K562 (cell line): Measurements from ENCODE around the gene TAF8. TPM values are rescaled to one million over a fixed set of nuclear protein-coding genes. Genes with fewer than 3 reads are reported as not detected.

Experiments
- ATF3 ChIP-seq, 2 experiments: fragments of 450-650 bp in 1 of 2; sonication (generic) in 1 of 2; formaldehyde crosslinking in 1 of 2; IDR thresholded peaks in 1 of 2; conservative IDR thresholded peaks in 1 of 2; 2 replicates each; pipeline versions ENCODE4 v1.6.1 to v1.8.1; 2016 to 2023; ENCODE audit warnings: mild to moderate bottlenecking in 2 of 2, moderate library complexity in 2 of 2, inconsistent platforms in 1 of 2, missing genetic modification reagents in 1 of 2
- BCL6 ChIP-seq: fragments of 250-450 bp; sonication (Bioruptor Pico); IDR thresholded peaks from 2 replicates; pipeline ENCODE4 v1.4.0; 2020
- C11orf30 ChIP-seq: fragments of 450-650 bp; IDR thresholded peaks from 2 replicates; pipeline ENCODE4 v1.6.1; 2016; ENCODE audit warnings: low read depth, mild to moderate bottlenecking
- CC2D1A ChIP-seq: fragments of 450-650 bp; IDR thresholded peaks from 2 replicates; pipeline ENCODE4 v1.6.1; 2017; ENCODE audit warnings: mild to moderate bottlenecking
- DDX20 ChIP-seq: fragments of 450-650 bp; IDR thresholded peaks from 2 replicates; pipeline ENCODE4 v1.6.1; 2016; ENCODE audit warnings: missing genetic modification characterization, low read depth, mild to moderate bottlenecking, missing compliant biosample characterization, moderate library complexity
- DEAF1 ChIP-seq: fragments of 450-650 bp; formaldehyde crosslinking; IDR thresholded peaks from 2 replicates; pipeline ENCODE4 v1.4.0; 2020; ENCODE audit warnings: mild to moderate bottlenecking, moderate library complexity
- E2F6 ChIP-seq, 2 experiments: IDR thresholded peaks; 2 replicates each; pipeline ENCODE4 v1.6.1; 2011; ENCODE audit warnings: borderline replicate concordance in 1 of 2, control low read depth in 1 of 2, low read depth in 1 of 2, low read length in 1 of 2, mild to moderate bottlenecking in 1 of 2, mixed read lengths in 1 of 2, moderate library complexity in 1 of 2; ENCODE audit not compliant: insufficient read depth in 1 of 2, insufficient read length in 1 of 2, poor library complexity in 1 of 2, severe bottlenecking in 1 of 2; ENCODE audit errors: extremely low read depth in 1 of 2
- EP300 ChIP-seq: IDR thresholded peaks from 2 replicates; pipeline ENCODE4 v1.6.1; 2012; ENCODE audit warnings: low read length, improper control_type of control experiment
- FOXK2 ChIP-seq, 2 experiments: fragments of 450-650 bp; IDR thresholded peaks in 1 of 2; conservative IDR thresholded peaks in 1 of 2; 2 replicates each; pipeline ENCODE4 v1.6.1; 2016; ENCODE audit warnings: low read depth in 2 of 2, mild to moderate bottlenecking in 1 of 2
- KDM4B ChIP-seq, 2 experiments: fragments of 450-650 bp in 1 of 2; sonication (generic) in 1 of 2; IDR thresholded peaks; 2 replicates each; pipeline ENCODE4 v1.6.1; 2016 to 2017; ENCODE audit warnings: borderline replicate concordance in 2 of 2, antibody characterized with exemption in 1 of 2, low read depth in 1 of 2, mild to moderate bottlenecking in 1 of 2
- NFATC3 ChIP-seq: fragments of 450-650 bp; IDR thresholded peaks from 2 replicates; pipeline ENCODE4 v1.6.1; 2017; ENCODE audit warnings: mild to moderate bottlenecking
- PKNOX1 ChIP-seq: fragments of 450-650 bp; IDR thresholded peaks from 2 replicates; pipeline ENCODE4 v1.6.1; 2016
- RAD51 ChIP-seq: fragments of 450-650 bp; IDR thresholded peaks from 2 replicates; pipeline ENCODE4 v1.7.1; 2016; ENCODE audit warnings: low read depth, mild to moderate bottlenecking, borderline replicate concordance
- SMC3 ChIP-seq: conservative IDR thresholded peaks from 2 replicates; pipeline ENCODE4 v1.6.1; 2011; ENCODE audit warnings: low read depth, low read length, improper control_type of control experiment; ENCODE audit not compliant: insufficient read depth
- SOX6 ChIP-seq: fragments of 450-650 bp; IDR thresholded peaks from 2 replicates; pipeline ENCODE4 v1.6.1; 2014; ENCODE audit warnings: mild to moderate bottlenecking
- STAG1 ChIP-seq: sonication (generic); formaldehyde crosslinking; IDR thresholded peaks from 2 replicates; pipeline ENCODE4 v1.5.0; 2020; ENCODE audit warnings: missing genetic modification reagents, borderline replicate concordance
- TFAP4 ChIP-seq: sonication (generic); formaldehyde crosslinking; IDR thresholded peaks from 2 replicates; pipeline ENCODE4 v1.8.0; 2022; ENCODE audit warnings: missing genetic modification reagents, mild to moderate bottlenecking, moderate library complexity, borderline replicate concordance
- ZBTB26 ChIP-seq: fragments of 450-650 bp; formaldehyde crosslinking; IDR thresholded peaks from 2 replicates; pipeline ENCODE4 v1.4.0; 2022; ENCODE audit warnings: missing genetic modification characterization
- ZFP36 ChIP-seq: fragments of 150-350 bp; IDR thresholded peaks from 2 replicates; pipeline ENCODE4 v1.6.1; 2018; ENCODE audit warnings: low read length, low read depth; ENCODE audit not compliant: partially characterized antibody
- ZNF316 ChIP-seq: fragments of 450-650 bp; IDR thresholded peaks from 2 replicates; pipeline ENCODE4 v1.6.1; 2016
- polyA plus RNA-seq, 8 experiments: library from polyadenylated mRNA; depleted of rRNA in 4 of 8; stranded (reverse) in 5 of 8; unstranded in 3 of 8; fragments of >200 nt; fragmentation: Nextera tagmentation in 2 of 8; fragmentation: Illumina TruSeq in 1 of 8; extraction: Ambion mirVana in 2 of 8; extraction: Trizol in 1 of 8; gene quantifications; 2 replicates each; pipeline versions ENCODE4 v1.2.1 to v1.2.3, GENCODE V29; 2011 to 2014; ENCODE audit warnings: inconsistent platforms in 1 of 8, missing spikeins in 1 of 8
- total RNA-seq, 7 experiments: library from RNA; depleted of rRNA in 6 of 7; stranded (reverse); fragments of >200 nt in 6 of 7; fragmentation: Illumina TruSeq in 2 of 7; extraction: Trizol in 2 of 7; gene quantifications; 2 replicates each; pipeline versions ENCODE4 v1.2.1 to v1.2.3, GENCODE V29; 2011 to 2021; ENCODE audit warnings: low replicate concordance in 1 of 7

The TAF8 gene
- total and polyA plus RNA-seq, 9 of the 15 experiments (the other 6 are each of a cell fraction or from before 2014, with no cell fraction given): 29.4 to 84.0 (median 52.6) TPM

GRCh38 chr6:42075159-42075838 lies 25.0 kb downstream of the TAF8 start (continued):
- TF ChIP-seq TFAP4 (CRISPR knock-in tag): peak; percentile 28; the same call in 1 of the 2 replicates
- TF ChIP-seq EP300: no peak
- peak; percentile 88 for TF ChIP-seq C11orf30
- no peak for TF ChIP-seq ATF3 (IDR thresholded peaks at IDR 0.05)
- 0 out of 2 replicates have a peak, but pooled peaks have one; percentile 38 for TF ChIP-seq ATF3 (CRISPR knock-in tag; conservative IDR thresholded peaks at IDR 0.05)
- peak; percentile 99 for TF ChIP-seq SMC3
- TF ChIP-seq DEAF1 (CRISPR knock-in tag): peak; percentile 98
- peak; percentile 95 for TF ChIP-seq ZNF316
- TF ChIP-seq ZFP36: no peak
- TF ChIP-seq RAD51: no peak
- no peak for TF ChIP-seq NFATC3
- TF ChIP-seq SOX6: no peak
- no peak for TF ChIP-seq BCL6 (CRISPR knock-in tag)
- no peak for TF ChIP-seq PKNOX1
- no peak for TF ChIP-seq E2F6 (IDR thresholded peaks at IDR 0.05; ENCODE audit: borderline replicate concordance in 1 of 2, extremely low read depth in 1 of 2, insufficient read depth in 1 of 2, insufficient read length in 1 of 2, low read depth in 1 of 2, low read length in 1 of 2, poor library complexity in 1 of 2, severe bottlenecking in 1 of 2)
- TF ChIP-seq ZBTB26 (CRISPR knock-in tag): no peak
- TF ChIP-seq FOXK2 (conservative IDR thresholded peaks at IDR 0.05 in 1 of 2, IDR thresholded peaks at IDR 0.05 in 1 of 2; ENCODE audit: low read depth in 2 of 2): no peak
- peak; percentile 75; the same call in 1 of the 2 replicates for TF ChIP-seq STAG1 (CRISPR knock-in tag)
- peak; percentile 68; the same call in 1 of the 2 replicates for TF ChIP-seq CC2D1A
- no peak for TF ChIP-seq KDM4B (IDR thresholded peaks at IDR 0.05; ENCODE audit: borderline replicate concordance in 2 of 2, low read depth in 1 of 2)
- no peak for TF ChIP-seq DDX20 (tag)
